NCI-H146 treated with DMSO at 0.1 percent for 48 hours (cell line): ENCODE measurements around the gene MANBA.

Experiments used
- DNase-seq: peaks from one replicate; lab custom pipeline; 2025; ENCODE audit not compliant: unreplicated experiment; lab: John Stamatoyannopoulos, UW

MANBA gene

DNA sequence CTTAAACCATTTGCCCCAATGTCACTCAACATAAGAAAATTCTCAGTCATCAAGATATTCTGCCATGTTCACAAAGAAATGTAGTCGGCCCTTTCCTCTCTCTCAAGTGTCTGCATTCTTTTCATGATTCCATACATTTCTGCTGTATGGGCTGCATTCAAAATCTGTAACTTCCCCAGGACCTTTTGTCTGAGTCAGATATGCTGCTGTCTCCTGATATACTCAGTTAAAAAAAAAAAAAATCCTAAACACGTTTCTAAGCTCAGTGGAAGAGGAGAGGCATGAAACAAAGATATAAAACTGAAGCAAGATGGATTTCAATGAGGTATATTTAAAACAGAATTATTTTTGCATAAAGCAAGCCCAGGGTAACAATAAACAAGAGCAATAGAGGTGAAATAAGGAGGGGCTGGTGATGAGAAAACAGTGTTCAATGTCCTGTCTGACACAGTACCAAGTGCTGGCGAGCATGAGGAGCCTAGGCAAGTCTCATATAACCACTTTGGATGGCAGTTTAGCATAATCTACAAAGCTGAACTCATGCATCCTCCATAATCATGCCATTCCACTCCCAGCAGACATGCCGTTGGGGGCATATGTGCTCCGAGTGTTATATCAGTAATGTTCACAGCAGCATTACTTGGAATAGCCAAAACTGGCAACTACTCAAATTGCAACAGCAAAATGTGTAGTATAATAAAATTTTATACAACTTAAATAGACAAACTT lies 76.7 kb downstream of the MANBA start:
- no peak for DNase-seq

DNA sequence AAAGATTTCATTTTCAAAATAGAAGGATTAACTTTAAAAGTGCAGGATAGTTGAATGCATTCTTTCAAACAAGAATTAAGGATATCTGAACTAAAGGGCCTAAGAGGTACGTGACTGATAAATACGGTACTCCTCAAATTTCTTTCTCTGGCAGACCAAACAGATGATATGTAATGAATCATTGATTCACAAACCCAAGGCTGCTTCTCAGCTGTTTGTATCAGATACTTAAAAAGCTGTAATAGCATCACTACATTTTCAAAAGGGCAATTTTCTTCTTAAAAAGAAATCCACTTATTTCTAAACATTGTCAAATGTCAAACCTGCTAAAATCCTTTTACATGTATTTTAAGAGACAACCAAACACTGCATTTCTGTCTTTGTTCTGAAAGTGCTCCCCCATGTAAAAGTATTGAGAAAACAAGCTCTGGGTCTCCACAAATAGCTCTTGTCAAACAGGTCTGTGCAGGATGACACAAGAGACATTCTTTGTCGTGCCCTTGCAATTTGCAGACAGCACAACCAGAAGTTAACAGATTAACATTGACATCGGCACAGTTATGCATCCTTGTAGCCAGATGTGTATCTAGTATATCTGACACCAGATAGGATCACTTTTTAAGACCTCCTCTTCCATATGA lies 82.0 kb downstream of the MANBA start:
- no peak for DNase-seq

DNA sequence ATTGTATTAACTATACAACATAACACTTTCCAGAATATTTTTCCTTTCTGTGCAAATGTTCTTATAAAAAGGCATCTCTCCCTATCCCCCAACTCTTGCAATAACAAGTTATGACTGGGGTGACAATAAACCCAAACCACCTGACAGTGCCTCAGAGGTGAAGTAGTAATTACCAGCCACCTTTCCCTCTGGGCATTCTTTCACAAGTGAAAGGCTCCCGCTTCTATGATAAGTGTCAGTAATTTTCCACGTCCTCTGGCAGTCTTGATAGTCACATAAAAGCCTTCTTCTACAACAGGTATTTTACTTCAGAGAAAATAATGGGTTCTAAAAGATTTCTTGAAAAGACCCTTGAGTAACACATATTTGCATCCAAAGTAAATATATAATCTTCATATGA lies 82.7 kb downstream of the MANBA start:
- DNase-seq, result peak; percentile 1

DNA sequence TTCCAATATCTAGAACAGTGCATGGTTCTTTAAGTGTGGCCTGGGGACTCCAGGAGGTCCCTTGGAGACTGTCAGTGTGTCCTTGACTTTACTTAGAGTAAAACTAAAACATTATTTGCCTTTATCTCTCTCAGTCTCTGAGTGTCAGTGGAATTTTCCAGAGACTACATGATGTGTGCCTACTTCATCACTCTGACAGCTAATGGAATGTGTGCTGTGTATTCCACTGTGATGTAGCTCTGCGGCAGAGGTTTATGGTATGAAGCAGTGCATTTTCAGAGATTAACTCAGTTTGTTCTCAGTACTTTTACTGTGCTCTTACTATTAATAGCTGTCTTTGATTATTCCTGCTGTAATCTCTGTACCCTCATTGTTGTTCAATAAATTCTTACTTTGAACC lies 85.6 kb downstream of the MANBA start:
- DNase-seq, result no peak

DNA sequence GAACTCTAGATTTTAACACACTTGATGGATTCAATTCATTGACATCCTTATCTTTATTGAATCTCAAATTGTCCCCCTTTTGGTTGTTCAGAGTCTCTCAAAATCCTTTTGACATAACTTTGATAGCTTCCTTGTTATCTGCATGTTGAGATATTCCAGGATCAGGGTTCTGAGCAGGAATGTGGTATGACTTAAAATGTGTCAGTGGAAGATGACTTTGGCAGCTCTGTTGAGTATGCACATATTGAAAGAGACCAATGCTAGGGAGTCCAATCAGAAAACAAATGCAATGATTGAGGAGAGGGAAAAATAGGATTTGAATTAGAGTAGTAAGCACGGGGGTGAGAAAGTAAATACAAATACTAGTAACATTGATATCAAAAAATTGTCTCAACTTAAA lies 93.8 kb downstream of the MANBA start:
- DNase-seq, result no peak

DNA sequence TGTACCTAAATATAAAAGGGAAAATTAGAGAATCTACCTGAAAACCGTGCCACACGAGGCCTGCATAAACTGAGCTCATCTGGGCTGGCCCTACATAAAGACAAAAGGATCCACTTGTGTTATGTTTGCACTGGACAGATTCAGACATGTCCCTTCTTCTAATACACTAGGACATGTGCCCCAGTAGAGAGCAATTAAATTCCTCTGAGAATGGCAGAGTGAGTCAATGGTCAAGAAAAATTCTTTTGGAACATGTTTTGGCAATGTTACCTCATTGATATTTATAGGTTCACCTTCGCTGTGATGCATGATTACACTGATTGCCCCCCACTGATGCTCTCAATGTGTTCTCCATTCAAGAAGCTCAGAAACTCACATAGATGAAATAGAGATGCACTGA lies 95.2 kb downstream of the MANBA start:
- DNase-seq, result peak; percentile 38

DNA sequence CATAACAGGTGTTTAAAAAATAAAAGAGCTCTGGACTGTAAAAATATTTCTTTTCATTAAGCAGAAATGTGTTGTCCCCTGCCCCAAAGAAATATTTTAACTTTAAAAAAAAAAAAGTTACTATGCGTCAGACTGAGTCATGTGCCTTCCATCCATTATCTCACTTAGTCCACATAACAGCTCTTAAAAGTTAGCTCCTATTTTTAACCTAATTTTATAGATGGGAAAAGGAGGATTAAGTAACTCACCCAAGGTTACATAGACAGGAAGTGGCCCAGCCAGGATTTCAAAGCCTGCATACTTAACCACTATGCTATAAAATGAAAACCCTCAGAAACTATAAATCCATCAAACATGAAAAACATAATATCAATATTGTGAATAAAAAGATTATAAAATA lies 97.7 kb downstream of the MANBA start:
- DNase-seq, result no peak

DNA sequence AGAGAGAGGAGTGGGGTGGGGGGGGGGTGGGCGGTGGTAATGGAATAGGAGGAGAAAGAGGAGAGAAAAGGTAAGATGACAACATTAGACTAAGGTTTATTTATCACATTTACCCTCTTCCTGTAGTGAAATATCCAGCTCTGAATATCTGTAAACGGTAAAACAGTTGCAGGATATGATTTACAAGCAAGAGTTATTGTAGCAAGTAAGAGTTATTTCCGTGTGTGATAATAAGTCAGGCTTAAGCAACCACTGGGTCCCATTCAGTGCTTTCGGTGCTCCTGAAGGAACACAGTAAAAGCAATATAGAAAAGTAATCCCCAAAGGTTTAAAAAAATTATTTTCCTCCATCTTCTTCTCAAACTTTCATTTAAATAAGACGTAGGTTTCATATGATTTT lies 103.6 kb downstream of the MANBA start:
- DNase-seq, result no peak

DNA sequence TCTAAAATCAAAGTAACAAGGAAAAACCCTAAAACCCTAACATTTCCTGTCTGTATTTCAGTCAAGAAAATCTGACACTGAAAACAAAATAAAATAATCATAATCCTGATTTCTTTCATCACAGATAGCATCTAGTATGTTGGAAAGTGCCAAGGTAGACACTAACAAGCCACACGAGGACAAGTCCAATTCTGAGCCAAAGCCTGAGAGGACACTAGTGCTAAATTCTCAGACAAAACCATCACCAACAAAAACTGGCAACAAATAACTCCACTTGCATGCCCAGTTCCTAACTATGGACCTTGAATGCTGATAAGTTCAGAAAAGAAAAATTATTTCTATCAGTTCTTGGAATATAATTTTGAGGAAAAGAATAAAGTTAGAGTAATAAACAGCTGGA lies 113.7 kb downstream of the MANBA start:
- DNase-seq, result no peak

DNA sequence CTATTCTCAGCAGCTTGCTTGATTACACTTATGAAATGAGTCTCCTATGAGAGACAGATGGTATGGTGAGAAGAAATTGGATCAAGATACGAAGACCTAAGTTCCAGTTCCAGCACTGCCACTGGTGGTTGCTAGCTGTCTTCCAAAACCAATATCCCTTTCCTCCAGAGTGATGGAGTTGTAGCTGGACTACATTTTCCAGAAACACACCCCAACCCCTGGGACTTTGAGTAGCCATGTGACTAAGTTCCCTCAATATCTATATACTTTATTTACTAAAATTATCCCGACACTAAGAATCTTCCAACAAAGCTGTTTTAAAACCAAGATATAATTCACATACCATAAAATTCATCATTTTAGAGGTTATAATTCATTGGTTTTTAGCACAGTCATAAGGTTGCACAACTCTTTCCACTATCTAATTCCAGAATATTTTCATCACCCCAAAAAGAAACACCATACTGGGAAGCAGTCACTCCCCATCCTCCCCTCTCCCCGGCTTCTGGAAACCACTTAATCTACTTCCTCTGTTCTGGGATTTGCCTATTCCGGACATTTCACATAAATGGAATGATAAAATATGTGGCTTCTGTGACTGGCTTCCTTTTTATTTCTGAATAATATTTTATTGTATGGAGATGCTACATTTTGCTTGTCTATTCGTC lies 118.0 kb downstream of the MANBA start:
- DNase-seq, result no peak

DNA sequence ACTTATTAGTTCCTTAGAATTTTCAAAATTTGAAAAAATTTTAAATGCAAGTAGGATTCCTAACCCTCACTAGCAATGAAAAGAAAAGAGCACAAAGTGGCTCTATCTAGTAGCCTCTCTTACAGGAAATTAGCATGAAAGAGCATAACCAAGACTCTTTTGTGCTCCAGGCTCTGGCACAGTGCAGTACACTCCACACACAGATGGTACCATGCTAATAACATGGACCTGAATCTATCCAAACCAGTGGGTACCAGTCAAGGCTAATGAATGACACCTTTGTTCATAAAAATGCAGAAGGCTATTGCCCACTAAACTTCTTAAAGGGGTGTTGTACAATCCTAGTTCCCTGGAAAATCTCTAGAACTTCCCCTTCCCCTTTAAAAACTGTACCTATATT lies 119.0 kb downstream of the MANBA start:
- DNase-seq, result no peak

DNA sequence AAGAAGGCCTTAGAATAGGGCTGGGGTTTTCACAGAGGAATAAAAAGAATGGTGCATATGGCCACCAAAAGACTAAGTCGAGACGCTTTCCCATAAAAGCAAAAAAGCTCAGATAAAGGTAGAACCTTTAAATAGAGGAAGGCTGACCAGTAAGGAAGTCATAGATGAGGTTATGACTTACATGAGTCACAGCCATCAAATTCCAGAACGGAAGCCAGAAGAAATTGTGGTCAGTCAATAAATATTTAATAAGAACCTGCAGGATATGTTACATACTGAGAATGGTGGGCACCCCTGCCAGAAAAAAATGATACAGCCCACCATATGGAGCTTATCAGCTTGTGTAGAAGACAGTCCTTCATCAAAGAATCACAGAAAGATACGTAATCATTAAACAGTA lies 120.1 kb downstream of the MANBA start:
- no peak for DNase-seq

DNA sequence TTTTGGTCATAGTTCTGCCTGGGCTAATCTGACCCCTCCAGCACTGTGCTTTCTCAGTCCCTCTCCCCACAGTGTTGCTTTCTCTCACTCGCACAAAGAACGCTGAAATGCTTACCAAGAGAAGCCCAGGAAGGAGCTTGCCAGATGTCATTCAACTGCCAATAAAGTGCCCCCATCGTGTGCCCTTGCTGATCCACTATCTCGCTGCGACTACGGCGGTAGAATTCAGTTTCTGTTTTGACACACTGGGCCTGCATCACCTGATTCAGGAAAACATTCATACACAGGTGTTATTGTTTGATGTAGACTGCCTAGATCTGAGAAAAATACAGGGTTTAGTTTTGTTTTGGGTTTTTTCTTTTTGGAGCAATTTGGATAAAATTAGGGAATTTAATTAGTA lies 121.2 kb downstream of the MANBA start:
- no peak for DNase-seq

DNA sequence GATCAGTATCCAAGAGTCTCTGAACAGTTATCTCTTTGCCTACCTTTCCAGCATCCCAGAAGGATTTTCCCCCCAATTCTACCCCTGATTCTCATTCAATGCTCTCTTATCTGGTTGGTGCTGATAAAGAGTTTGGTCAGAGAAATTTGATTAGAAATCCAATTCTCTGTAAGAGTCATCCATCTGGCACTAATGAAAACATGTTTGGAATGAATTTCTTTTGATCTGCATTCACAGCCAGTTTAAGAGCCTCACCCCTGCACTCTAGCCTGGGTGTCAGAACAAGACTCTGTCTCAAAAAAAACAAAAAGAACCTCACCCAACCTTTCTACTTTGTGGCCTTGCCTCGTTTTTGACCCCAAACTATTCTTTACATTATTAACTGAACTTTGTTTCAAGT lies 122.1 kb downstream of the MANBA start:
- no peak for DNase-seq

DNA sequence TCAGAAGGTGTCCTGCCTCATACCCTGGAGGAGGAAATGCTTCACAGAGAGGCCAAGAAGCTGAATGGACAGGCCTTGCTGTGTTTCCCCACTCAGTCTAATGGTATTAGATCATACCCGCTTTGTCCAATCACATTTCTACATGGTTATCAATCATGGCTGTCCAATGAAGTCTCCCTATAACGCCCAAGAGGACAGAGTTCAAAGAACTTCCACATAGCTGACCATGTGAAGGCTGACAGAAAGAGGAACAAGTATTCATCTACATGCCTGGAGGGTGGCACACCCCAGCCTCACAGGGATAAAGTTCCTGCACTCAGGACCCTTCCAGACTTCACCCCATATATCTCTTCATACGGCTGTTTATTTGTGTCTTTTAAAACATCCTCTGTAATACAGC lies 123.4 kb downstream of the MANBA start:
- DNase-seq, result no peak

DNA sequence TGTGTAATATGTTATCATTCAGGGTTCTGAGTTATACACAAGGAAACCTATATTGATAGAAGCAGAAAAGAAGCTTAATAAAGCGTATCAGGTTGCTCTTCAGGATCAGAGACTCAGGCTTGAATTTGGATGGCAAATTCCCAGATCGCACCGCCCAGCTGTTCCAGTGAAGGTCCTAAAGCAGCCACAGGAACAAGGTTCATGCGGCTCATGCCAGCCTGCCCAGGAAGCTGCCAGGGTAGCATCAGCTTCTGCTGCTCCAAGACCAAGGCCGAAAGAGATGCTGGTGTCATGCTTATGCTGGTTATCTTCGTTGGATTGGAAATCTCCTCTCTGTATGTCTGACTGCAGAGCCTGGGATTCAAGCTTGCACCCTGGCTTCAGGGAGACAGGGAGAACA lies 127.7 kb downstream of the MANBA start:
- DNase-seq, result no peak

DNA sequence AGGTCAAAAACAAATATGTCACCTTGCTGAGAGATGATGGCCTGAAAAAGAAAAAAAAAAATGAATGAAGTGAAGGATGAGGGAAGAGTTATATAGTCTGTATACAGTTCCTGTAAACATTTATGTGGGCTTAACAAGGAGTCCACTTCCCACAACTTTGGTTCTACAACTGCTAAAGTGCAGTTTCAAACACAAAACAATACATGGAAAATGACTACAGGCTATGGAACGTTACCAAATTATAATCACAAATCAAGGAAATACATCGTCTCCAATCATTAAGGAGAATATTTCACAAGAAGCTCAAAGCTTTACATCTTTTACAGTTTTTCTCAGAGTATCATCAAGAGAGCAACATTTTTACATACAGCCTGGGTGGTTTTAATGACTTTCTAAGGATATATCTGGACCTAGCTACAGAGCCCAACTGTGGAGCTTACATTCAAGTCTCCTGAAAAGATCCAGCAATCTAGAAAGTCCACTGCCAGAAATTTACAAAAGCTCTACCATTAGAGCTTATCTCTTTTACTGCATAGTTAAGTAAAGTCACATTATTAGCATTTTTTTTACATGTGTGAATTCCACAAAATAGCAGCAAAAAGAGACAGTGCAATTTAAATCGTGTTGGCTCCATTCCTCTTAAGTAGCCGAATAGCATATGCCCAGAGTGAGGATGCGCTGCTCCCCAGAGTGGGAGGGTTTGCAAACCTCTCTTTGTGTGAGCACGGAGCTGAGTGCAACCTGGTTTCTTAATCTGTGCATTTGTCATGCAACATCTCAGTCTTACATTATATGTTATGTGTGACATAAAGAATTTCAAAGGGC lies 128.3 kb downstream of the MANBA start:
- no peak for DNase-seq

DNA sequence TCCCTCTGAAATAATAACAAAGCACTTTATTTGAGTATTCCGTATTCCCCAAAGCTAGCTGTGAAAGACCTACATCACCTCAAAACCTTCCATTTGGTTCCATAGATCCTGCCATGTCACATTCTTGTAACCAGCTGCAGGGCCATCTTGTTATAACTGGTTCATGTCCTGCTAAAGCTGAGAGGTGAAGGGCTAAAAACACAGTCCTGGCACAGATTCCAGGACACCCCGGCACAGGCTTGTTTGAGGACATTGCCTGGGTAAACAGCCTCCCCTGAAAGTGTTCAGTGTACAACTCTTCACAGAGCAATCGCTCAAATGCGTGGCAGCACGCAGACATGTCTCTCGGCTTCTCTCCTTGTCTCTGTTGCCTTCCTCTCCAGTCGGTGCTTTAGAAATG lies 129.2 kb downstream of the MANBA start:
- no peak for DNase-seq

DNA sequence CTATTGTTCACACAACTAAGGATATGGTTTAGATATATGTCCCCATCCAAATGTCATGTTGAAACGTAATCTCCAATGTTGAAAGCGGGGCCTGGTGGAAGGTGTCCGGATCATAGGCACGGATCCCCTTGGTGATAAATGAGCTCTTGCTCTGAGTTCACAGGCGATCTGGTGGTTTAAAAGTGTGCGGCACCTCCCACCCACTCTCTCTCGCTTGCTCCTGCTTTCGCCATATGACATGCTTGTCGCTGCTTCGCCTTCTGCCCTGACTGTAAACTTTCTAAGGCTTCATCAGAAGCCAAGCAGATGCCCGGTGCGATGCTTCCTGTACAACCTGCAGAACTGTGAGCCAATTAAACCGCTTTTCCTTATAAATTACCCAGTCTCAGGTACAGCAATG lies 131.1 kb downstream of the MANBA start:
- DNase-seq, result no peak

DNA sequence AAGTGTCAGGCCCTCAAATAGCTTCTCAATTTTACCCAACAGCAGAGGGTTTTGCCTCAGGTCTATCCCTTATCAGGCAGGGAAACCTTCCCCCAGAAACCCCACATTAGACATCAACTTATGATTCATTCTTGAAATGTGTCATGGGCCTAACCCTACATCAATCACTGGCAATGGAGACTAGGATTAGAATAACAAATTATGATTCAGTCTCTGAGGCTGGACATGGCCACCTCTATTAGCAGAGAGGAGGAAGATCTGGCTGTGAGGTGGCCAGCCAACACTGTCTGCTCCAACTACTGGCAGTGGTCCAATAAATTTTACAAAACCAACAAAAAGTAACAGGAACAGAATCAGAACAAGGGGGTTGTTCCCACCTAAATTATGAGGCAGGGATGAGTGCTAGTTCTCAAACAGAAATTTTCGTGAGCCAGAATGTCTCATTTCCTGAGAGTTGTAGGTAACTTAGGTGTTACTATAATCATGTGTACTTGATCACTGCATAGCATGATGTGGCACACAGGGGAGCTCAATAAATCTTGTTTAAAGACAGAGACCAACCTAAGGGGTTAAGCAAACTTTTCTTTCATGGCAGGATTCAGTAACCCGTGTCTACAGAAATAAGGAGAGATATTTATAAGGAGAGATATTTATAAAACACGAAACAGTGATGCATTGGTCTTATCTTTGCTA lies 132.8 kb downstream of the MANBA start:
- no peak for DNase-seq
